AG10803 (cell line): ENCODE measurements around the gene RNF32.

Source experiments
- DNase-seq: peaks from one replicate; pipeline ENCODE4 v3.0.0; 2010; ENCODE audit warnings: low read depth
- H3K4me3 ChIP-seq: 2 replicates; pipeline ENCODE4 v1.5.1; 2011; ENCODE audit warnings: mild to moderate bottlenecking, low read length, control low read depth
- TF ChIP-seq, protein P1 (sequence below): conservative IDR thresholded peaks from 2 replicates; pipeline ENCODE4 v1.5.1; 2011; ENCODE audit warnings: mild to moderate bottlenecking, low read length, control low read depth, inconsistent platforms

RNF32 gene

GRCh38 chr7:156725936-156726335 lies 85.4 kb downstream of the RNF32 start:
- no peak for DNase-seq
- TF ChIP-seq, protein P1, sequence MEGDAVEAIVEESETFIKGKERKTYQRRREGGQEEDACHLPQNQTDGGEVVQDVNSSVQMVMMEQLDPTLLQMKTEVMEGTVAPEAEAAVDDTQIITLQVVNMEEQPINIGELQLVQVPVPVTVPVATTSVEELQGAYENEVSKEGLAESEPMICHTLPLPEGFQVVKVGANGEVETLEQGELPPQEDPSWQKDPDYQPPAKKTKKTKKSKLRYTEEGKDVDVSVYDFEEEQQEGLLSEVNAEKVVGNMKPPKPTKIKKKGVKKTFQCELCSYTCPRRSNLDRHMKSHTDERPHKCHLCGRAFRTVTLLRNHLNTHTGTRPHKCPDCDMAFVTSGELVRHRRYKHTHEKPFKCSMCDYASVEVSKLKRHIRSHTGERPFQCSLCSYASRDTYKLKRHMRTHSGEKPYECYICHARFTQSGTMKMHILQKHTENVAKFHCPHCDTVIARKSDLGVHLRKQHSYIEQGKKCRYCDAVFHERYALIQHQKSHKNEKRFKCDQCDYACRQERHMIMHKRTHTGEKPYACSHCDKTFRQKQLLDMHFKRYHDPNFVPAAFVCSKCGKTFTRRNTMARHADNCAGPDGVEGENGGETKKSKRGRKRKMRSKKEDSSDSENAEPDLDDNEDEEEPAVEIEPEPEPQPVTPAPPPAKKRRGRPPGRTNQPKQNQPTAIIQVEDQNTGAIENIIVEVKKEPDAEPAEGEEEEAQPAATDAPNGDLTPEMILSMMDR, result no peak
- no peak overlapping the region for H3K4me3 ChIP-seq
